HUES64 (cell line): ENCODE measurements around the gene PHF21A.

Experiments used
- H3K27ac ChIP-seq: 2 replicates; pipeline ENCODE4 v1.7.0; 2013; ENCODE audit warnings: low read depth, low read length, inconsistent platforms
- H3K27me3 ChIP-seq: 2 replicates; pipeline ENCODE4 v1.6.1; 2013; ENCODE audit warnings: mild to moderate bottlenecking, low read length; ENCODE audit not compliant: insufficient read depth
- H3K36me3 ChIP-seq: 2 replicates; pipeline ENCODE4 v1.6.1; 2013; ENCODE audit warnings: mild to moderate bottlenecking, low read length; ENCODE audit not compliant: insufficient read depth
- H3K4me1 ChIP-seq: 2 replicates; pipeline ENCODE4 v1.6.1; 2013; ENCODE audit warnings: mild to moderate bottlenecking, low read length, moderate library complexity; ENCODE audit not compliant: insufficient read depth
- H3K4me3 ChIP-seq: 2 replicates; pipeline ENCODE4 v1.5.1; 2013; ENCODE audit warnings: mild to moderate bottlenecking, low read length, moderate library complexity
- H3K9ac ChIP-seq: 2 replicates; pipeline ENCODE4 v1.6.1; 2013; ENCODE audit warnings: mild to moderate bottlenecking, low read depth, low read length
- H3K9me3 ChIP-seq: 2 replicates; pipeline ENCODE4 v1.6.1; 2013; ENCODE audit warnings: low read depth, low read length; ENCODE audit not compliant: insufficient read depth
- WGBS: fragments of 150-250, 120-280 bp; methylation state at CpG from one replicate; pipeline ENCODE4 v1.1.7; 2013; ENCODE audit warnings: missing lambda C conversion rate; 5-methylcytosine and 5-hydroxymethylcytosine counted together

The PHF21A gene

DNA sequence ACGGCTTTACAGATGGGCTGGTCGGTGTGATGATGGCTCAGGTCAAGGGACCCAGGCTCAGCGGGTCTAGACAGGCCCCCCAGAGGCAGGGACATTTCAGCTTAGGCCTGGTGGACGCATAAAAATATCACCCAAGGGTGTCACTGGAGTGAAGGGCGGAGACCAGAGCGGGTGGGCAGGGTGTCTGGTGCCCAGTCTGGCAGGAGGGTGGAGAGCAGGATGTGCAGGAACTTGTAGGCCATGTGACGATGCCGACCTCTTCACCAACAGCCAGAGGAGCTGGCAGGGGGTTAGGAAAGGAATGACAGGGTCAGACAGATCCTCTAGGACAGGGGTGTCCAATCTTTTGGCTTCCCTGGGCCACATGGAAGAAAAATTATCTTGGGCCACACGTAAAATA lies 231.3 kb downstream of the PHF21A start:
- H3K27ac ChIP-seq: no peak overlapping the region
- H3K4me1 ChIP-seq: peaks cover 12% of the 10 kb centered on the region
- H3K4me3 ChIP-seq: no peak overlapping the region
- peaks cover 9% of the 10 kb centered on the region; the same call in 1 of the 2 replicates for H3K27me3 ChIP-seq
- H3K9ac ChIP-seq: no peak overlapping the region
- H3K36me3 ChIP-seq: no peaks in the 10 kb centered on the region
- no peaks in the 10 kb centered on the region for H3K9me3 ChIP-seq
- WGBS: 89% methylated on average over 9 of the region's 9 CpGs

DNA sequence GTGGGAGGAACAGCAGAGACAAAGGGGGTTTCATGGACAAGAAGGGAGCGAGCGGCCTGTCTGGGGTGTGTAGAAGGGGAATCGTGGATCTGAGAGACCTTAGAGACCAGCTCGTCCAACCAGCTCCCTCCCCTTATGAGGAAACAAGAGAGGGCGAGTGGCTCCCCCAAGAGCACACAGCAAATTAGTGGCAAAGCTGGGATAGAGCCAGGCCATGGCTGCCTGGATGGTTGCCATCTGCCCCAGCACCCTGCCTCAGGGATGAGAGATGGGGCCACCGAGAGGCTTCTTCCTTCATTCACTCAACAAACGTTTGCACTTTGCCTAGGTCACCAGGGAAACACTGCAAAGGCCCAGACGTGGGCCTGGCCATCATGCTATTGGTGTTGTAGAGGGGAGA lies 231.7 kb downstream of the PHF21A start:
- Histone ChIP-seq H3K9ac (no peak overlapping the region), H3K27ac (no peak overlapping the region), H3K4me1 (peaks cover 12% of the 10 kb centered on the region), H3K36me3 (no peaks in the 10 kb centered on the region), H3K27me3 (peaks cover 9% of the 10 kb centered on the region; the same call in 1 of the 2 replicates), H3K4me3 (no peak overlapping the region), H3K9me3 (no peaks in the 10 kb centered on the region)
- WGBS: 83% methylated on average over 8 of the region's 8 CpGs

DNA sequence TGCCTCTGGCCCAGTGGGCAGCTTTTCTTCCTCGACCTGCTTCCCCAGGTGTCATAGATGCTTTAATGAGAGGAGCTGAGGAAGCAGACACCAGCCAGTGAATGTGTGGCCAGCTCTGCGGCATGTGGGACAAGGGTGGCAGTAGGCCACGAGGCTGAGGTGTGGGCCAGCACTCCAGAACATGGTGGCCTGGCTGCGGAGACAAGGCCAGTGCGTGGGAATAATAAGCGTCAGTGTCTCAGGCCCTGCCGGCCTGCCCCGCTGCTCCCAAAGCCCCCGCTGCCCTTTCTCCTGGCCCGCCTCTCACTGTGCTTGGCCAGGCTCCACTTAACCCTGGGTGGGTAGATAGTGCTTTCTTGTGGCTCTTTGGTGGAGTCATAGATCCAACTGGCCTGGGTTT lies 233.7 kb downstream of the PHF21A start:
- 93% methylated on average over 10 of the region's 10 CpGs for WGBS
- H3K27me3 ChIP-seq: peaks cover 9% of the 10 kb centered on the region; the same call in 1 of the 2 replicates

DNA sequence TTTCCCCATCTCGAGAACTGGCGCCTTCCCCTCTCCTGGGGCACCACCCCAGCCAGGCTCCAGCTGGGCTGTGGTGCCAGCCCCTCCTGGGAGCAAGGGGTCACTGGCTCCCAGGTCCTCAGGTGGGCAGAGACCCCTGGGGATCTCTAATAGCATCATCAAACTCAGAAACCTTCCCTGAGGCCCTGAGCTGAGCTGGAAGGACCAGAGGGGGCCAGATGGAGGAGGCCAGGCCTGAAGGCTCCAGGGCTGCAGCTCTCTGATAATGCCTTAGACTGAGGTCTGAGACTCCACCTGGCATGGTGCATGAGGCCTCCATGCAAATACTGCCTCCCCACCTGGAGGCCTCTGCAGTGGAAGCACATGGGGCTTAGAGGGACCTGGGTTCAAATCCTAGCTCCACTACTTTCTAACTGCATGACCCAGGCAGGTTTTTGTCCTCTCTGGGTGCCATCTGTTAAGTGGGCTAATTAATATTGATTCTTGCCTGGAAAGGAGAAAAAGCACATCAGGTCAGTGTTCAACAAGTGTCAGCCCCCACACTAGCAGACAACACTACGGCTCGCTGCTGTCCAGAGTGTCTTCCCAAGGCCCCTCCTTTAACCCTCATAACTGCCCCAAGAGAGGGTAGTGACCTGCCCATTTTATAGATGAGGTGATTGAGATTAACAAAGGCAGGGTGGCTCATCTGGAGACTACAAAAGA lies 234.3 kb downstream of the PHF21A start:
- no peak overlapping the region for H3K9ac ChIP-seq
- peak overlapping the region; percentile 75; the same call in 1 of the 2 replicates for H3K4me3 ChIP-seq
- 88% methylated on average over 4 of the region's 4 CpGs for WGBS
- no peaks in the 10 kb centered on the region for H3K4me1 ChIP-seq
- no peaks in the 10 kb centered on the region for H3K36me3 ChIP-seq
- no peaks in the 10 kb centered on the region for H3K9me3 ChIP-seq
- H3K27me3 ChIP-seq: peaks cover 9% of the 10 kb centered on the region; the same call in 1 of the 2 replicates
- H3K27ac ChIP-seq: no peak overlapping the region

More for the DNA sequence above, 233.7 kb downstream of the PHF21A start:
- no peak overlapping the region for H3K4me3 ChIP-seq
- H3K4me1 ChIP-seq: 0 out of 2 replicates have a peak, but pooled peaks cover under 1% of the 10 kb centered on the region
- no peak overlapping the region for H3K27ac ChIP-seq
- no peaks in the 10 kb centered on the region for H3K36me3 ChIP-seq
- H3K9me3 ChIP-seq: no peaks in the 10 kb centered on the region
- H3K9ac ChIP-seq: no peak overlapping the region

DNA sequence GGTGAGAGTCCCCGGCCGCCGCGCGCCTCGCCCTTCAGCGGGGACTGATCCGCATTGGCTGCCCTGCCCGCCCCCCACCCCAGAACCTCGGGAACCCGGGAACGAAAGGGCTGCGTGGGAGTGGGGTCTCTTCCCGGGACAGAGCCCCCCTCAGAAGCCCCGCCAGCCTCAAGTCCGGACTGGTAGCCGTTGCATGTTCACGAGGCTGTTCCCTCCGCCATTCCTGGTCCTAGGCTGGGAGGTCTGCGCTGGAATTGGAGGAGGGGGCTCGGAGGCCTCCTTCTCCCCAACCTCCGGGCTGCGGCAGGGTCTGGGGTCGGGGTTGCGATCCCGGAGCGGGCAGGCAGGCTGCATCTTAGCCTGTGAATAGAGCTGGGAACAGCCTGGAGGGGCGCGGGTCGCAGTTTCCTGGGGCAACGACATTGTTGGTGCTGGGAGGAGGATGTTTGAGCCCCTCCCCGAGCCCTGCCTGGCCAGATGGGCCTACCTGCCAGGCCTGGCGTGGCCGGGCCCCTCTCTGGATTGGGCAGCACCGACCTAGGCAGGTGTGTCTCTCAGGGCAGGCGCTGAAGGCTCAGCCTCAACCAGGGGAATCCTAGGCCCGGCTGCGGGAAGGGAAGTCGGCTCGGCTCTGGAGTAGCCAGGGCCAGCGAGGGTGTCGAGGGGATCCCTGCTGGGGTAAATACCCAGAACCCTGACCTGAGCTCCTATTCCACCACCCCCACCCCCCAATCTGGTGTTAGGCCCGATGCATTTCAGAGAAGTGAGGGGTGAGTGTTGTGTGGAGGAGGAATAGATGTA lies 235.1 kb downstream of the PHF21A start:
- Histone ChIP-seq H3K4me3 (peak overlapping the region; percentile 75), H3K9ac (peak overlapping the region; percentile 59; the same call in 1 of the 2 replicates)
- 11% methylated on average over 42 of the region's 43 CpGs for WGBS

DNA sequence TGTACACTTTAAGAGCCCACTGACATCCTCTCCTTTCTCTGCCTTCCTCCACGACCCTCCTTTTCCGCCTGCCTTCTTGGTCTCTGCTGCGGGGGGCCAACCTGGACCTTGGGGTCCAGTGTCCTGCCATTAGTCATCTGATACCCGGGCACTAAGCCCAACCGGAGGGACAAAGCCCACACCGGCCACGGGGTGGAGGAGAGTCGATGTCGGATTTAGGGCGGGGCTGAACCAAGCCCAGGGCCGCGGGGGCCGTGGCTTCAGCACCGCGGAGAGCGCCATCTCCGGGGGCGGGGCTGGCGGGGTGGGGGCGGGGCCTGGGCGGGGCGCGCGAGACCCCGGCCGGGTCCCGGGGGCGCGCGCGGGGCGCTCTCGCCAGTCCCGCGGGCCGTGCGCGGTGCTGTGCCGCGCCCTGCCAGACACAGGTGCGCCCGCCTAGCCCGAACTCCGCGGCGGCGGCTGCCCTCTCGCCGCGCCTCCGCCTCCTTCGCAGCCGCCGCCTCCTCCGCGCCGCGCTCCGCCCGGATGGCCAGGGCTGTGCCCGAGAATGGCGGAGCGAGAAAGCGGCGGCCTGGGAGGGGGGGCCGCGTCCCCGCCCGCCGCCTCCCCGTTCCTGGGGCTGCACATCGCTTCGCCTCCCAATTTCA lies 235.9 kb downstream of the PHF21A start, which contains the start of gene MAPK8IP1:
Gene MAPK8IP1 (plus strand): TSS at position 378 of the 647 bp plus-strand sequence. CDS start 170 bp downstream, at position 548.
- Histone ChIP-seq H3K36me3 (peaks cover 7% of the 10 kb centered on the region), H3K4me3 (peak within 1 kb of the TSS; percentile 75), H3K27ac (no peak within 1 kb of the TSS; the same call in 1 of the 2 replicates), H3K4me1 (no peaks in the 10 kb centered on the region), H3K27me3 (peaks cover 9% of the 10 kb centered on the region; the same call in 1 of the 2 replicates), H3K9ac (peak within 1 kb of the TSS; percentile 59; the same call in 1 of the 2 replicates), H3K9me3 (no peaks in the 10 kb centered on the region)
- 1% methylated on average over 73 of the region's 73 CpGs for WGBS

More for the DNA sequence above, 235.1 kb downstream of the PHF21A start:
- peaks cover 4% of the 10 kb centered on the region; the same call in 1 of the 2 replicates for H3K36me3 ChIP-seq
- H3K4me1 ChIP-seq: no peaks in the 10 kb centered on the region
- no peak overlapping the region; the same call in 1 of the 2 replicates for H3K27ac ChIP-seq
- H3K27me3 ChIP-seq: peaks cover 9% of the 10 kb centered on the region; the same call in 1 of the 2 replicates
- no peaks in the 10 kb centered on the region for H3K9me3 ChIP-seq

DNA sequence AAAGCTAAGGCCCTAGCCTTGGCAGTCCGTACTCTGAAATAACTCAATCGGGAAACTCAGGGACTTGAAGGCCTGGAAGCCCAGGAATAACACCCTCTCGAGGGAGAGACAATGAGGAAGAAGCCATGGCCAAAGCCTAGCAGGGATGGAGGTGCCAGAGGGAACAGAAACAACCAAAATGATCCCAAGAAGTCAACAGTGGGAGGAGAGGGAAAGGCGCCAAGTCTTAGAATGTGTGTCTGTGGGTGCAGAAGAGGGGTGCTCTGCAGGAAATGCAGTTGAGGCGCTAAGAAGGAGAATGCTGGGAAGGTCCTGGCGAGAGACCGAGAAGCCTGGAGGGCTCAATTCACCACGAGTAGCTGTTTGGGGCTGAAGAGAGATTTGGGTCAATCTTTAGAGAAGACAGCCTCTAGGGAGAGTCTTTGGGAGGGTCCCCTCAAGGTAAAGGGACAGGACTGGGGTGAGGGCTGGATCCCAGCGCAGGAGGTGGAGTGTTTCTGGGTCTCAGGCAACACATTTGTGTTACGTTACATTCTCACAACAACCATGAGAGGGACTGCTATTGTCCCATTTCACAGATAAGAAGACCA lies 236.6 kb downstream of the PHF21A start:
- 87% methylated on average over 10 of the region's 10 CpGs for WGBS

More for the DNA sequence above, 236.6 kb downstream of the PHF21A start:
- H3K27me3 ChIP-seq: peaks cover 9% of the 10 kb centered on the region; the same call in 1 of the 2 replicates
- no peak overlapping the region for H3K27ac ChIP-seq
- H3K9ac ChIP-seq: no peak overlapping the region
- no peaks in the 10 kb centered on the region for H3K9me3 ChIP-seq
- H3K4me1 ChIP-seq: no peaks in the 10 kb centered on the region
- H3K4me3 ChIP-seq: no peak overlapping the region
- peaks cover 7% of the 10 kb centered on the region for H3K36me3 ChIP-seq
